Skin epidermis (tissue), 12 donors: Measurements from ENCODE around the gene SMG6.
A peak's percentile ranks its signal among the peaks of the same experiment; 100 is the strongest.
"Not testable (repeated sequence)": the region's sequence is repeated elsewhere in the genome, so short reads cannot be mapped to it uniquely, and the experiment has no call there.

ENCODE experiments used
- H3K27ac ChIP-seq, 21 experiments: fragments of 200-600 bp; sonication (generic) in 11 of 21; one replicate each; pipeline ENCODE4 v1.5.0; 2020; ENCODE audit warnings: mild to moderate bottlenecking in 3 of 21, inconsistent platforms in 2 of 21, moderate library complexity in 2 of 21
- H3K4me3 ChIP-seq, 7 experiments: fragments of 200-600 bp; sonication (generic) in 2 of 7; one replicate each; pipeline ENCODE4 v1.5.0; 2020; ENCODE audit warnings: inconsistent platforms in 2 of 7, mild to moderate bottlenecking in 2 of 7, moderate library complexity in 1 of 7

The SMG6 gene

GRCh38 chr17:2303204-2304188 is at the start of gene SMG6, which contains the start of gene SRR:
SMG6 (minus strand) TSS chr17:2303785; CDS start chr17:2303720, 65 bp downstream.
SRR (plus strand) TSS chr17:2303950; CDS start chr17:2315561, 11,611 bp downstream.
- peak within 1 kb of the TSS; percentile 55 to 96 (median 77) for H3K4me3 ChIP-seq
- peak within 1 kb of the TSS; percentile 56 to 97 (median 91) for H3K27ac ChIP-seq

DNA sequence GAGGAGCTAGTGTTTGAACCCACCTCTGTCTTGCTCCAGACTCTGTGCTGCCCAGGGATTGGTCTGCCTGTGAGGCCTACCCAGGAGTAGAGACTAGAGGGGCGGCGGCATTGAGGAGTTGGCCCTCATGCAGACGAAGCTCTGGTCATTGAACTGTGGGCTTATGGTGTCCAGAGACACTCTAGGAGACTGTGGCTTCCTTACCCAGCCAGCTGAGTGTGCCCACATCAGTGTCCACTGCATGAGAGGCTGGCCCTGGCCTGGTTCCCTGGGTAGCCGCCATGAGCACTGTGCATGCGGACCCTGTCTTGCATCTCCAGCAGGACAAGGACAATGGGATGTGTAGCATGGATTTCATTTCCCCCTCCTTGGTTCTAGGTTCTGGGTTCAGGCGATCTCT is 47.7 kb upstream of the SMG6 start:
- no peak overlapping the region for H3K27ac ChIP-seq
- no peak overlapping the region for H3K4me3 ChIP-seq

GRCh38 chr17:2347805-2348685 is 44.5 kb upstream of the SMG6 start:
- peak overlapping the region in 8 of 21 experiments; percentile 2 to 69 (median 50) for H3K27ac ChIP-seq

GRCh38 chr17:2346475-2346874 is 42.9 kb upstream of the SMG6 start:
- Histone ChIP-seq H3K27ac (peak overlapping the region in 10 of 21 experiments; percentile 14 to 82 (median 54)), H3K4me3 (no peak overlapping the region)

More at GRCh38 chr17:2347805-2348685, 44.5 kb upstream of the SMG6 start:
- H3K4me3 ChIP-seq = no peak overlapping the region

DNA sequence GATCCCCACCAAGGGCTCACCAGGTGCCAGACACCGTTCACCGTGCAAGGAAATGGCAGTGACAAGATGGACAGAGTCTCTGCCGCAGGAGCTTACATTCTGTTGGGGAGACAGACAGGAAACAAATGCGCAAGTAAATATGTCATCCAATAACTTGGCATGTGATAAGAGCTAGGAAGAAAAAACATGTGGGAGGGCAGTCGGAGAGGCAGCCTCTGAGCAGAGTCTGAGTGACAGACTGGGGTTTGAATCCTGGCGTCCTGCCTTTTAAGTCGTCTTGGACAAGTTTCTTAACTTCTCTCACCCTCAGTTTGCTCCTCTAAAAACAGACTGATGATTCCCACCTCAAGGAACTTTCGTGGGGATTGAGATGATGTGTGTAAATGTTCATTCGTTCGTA is 40.9 kb upstream of the SMG6 start:
- Histone ChIP-seq H3K4me3 (no peak overlapping the region), H3K27ac (no peak overlapping the region)

- Histone ChIP-seq H3K27ac (no peak overlapping the region), H3K4me3 (no peak overlapping the region)
Measured at GRCh38 chr17:2343421-2343820, 39.8 kb upstream of the SMG6 start.

- peak overlapping the region in 18 of 21 experiments; percentile 61 to 96 (median 88) for H3K27ac ChIP-seq
Measured at GRCh38 chr17:2338315-2338657, 34.7 kb upstream of the SMG6 start.

GRCh38 chr17:2337544-2338314 is 34.1 kb upstream of the SMG6 start:
- H3K4me3 ChIP-seq = peak overlapping the region; percentile 61 to 98 (median 90)

More at GRCh38 chr17:2338315-2338657, 34.7 kb upstream of the SMG6 start:
- peak overlapping the region; percentile 61 to 98 (median 90) for H3K4me3 ChIP-seq

GRCh38 chr17:2336852-2337543 is 33.4 kb upstream of the SMG6 start, which contains the start of gene SGSM2:
SGSM2 (plus strand) TSS chr17:2337501; CDS start chr17:2337689, 188 bp downstream.
- H3K4me3 ChIP-seq = peak within 1 kb of the TSS; percentile 61 to 98 (median 90)
- peak within 1 kb of the TSS; percentile 33 to 96 (median 87) for H3K27ac ChIP-seq

More at GRCh38 chr17:2337544-2338314, 34.1 kb upstream of the SMG6 start:
- H3K27ac ChIP-seq = peak overlapping the region; percentile 33 to 96 (median 87)

DNA sequence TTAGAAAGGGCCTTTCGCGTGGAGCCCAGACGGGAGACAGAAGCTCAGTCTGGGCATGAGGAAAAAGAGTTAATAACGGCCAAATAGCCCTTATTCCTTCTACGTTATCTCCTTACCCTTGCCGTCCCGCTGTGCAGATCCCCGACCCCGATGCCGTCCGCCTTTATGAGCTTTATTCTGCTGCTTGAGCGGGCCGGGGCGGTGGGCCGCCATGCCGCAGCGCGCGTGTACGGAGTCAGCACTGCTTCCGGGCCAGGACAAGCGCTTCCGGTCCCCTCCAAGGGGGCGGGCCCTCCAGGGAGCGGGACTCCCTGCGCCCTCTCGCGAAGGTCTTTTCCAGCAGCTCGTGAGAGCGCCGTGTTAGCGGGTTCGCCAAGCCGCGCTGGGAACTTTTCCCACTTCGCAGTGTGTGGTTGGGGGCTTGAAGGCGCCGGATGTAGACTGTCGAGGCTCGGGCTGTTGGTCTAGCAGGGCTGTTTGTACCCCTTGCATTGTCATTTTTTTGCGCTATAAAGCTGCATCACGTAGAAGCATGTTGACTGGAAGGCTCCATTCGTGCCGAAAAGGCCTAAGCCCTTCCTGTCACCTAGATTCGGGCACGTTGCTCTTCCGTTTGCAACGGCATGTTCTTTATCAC is 32.7 kb upstream of the SMG6 start, which contains the start of gene TSR1:
Gene TSR1, minus strand, starts transcription at position 243 of the 637 bp plus-strand sequence. Its CDS starts 30 bp downstream, at position 213.
- H3K27ac ChIP-seq = peak within 1 kb of the TSS; percentile 19 to 96 (median 87)

DNA sequence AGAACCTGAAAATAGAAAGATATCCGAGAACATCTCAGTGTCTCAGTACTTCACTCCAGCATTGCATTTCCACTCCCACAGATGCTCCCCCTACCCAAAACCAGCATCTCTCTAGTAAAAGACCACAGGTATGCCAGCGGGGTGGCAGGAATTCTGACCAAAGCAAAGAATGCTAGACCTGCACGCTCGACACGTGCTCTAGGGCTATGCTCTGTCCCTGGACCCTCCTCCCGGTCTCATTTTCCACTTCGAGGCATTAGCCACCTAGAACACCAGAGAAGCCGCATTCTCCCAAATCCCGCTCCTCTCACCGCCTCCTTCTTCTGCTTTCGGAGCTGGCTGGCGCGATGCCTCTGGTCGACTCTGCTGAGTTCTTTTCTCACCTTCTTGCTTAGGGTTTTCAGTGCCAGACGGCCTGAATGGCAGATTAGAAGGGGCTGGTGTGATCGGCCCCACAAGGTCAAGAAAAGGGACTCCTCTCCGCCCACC is 32.2 kb upstream of the SMG6 start:
- H3K4me3 ChIP-seq = peak overlapping the region; percentile 61 to 98 (median 90)
- H3K27ac ChIP-seq = peak overlapping the region; percentile 19 to 96 (median 87)

More for the DNA sequence above, 32.7 kb upstream of the SMG6 start, which contains the start of gene TSR1:
- peak within 1 kb of the TSS; percentile 61 to 98 (median 90) for H3K4me3 ChIP-seq

- H3K4me3 ChIP-seq = no peak overlapping the region
- H3K27ac ChIP-seq = no peak overlapping the region
Measured at GRCh38 chr17:2331303-2331702, 27.7 kb upstream of the SMG6 start.

DNA sequence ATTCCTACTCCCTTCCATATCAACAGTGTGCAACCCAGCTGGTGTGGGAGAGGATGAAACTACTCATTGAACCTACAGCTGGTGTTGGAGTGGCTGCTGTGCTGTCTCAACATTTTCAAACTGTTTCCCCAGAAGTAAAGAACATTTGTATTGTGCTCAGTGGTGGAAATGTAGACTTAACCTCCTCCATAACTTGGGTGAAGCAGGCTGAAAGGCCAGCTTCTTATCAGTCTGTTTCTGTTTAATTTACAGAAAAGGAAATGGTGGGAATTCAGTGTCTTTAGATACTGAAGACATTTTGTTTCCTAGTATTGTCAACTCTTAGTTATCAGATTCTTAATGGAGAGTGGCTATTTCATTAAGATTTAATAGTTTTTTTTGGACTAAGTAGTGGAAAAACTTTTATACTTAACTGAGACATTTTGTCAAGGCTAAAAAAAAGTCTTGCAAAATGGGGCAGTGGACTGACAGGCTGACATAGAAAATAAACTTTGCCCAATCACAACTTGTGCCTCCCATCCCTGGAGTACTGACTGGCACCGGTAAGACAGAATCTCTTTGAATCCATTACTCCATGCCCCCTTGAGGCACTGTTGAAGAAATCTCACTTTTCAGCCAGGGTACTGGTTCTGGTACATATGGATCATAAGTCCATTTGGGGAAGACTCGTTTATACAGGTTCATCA is 20.2 kb upstream of the SMG6 start:
- no peak overlapping the region for H3K27ac ChIP-seq
- H3K4me3 ChIP-seq = no peak overlapping the region

- Histone ChIP-seq H3K27ac (no peak overlapping the region), H3K4me3 (no peak overlapping the region)
Measured at GRCh38 chr17:2321399-2321798, 17.8 kb upstream of the SMG6 start.

- H3K4me3 ChIP-seq = no peak overlapping the region
- no peak overlapping the region for H3K27ac ChIP-seq
Measured at GRCh38 chr17:2319051-2319450, 15.5 kb upstream of the SMG6 start.

DNA sequence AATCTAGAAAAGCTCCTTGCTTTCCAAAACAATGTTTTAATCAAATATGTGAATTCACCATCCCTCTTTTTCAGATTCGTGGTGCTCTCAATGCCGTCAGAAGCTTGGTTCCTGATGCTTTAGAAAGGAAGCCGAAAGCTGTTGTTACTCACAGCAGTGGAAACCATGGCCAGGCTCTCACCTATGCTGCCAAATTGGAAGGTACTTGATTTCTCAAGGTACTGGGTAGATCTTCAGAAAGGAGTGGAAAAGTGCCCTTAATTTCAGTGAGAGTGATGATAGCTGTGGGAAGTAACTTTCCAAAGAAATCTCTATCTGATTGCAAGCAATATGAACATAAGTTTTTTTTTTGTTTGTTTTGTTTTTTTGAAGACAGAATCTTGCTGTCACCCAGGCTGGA is 14.2 kb upstream of the SMG6 start:
- no peak overlapping the region for H3K27ac ChIP-seq

GRCh38 chr17:2316916-2317205 is 13.3 kb upstream of the SMG6 start:
- H3K4me3 ChIP-seq, H3K27ac ChIP-seq: not testable (repeated sequence)

More for the DNA sequence above, 14.2 kb upstream of the SMG6 start:
- H3K4me3 ChIP-seq = no peak overlapping the region
